B cell (primary cell): Measurements from ENCODE around the gene BBS2. TPM values are rescaled to one million over a fixed set of nuclear protein-coding genes. Genes with fewer than 3 reads are reported as not detected.

ENCODE experiments used
- ATAC-seq: fragments of 200-7000 bp; cut with Tn5 transposase; one replicate; pipeline ENCODE4 v1.10.0; 2021; ENCODE audit warnings: low read depth, mild to moderate bottlenecking, moderate number of reproducible peaks, moderate library complexity
- CTCF ChIA-PET: fragments of 350-600 bp; sonication (Branson Sonifier 250); formaldehyde crosslinking; loops from one replicate; lab custom pipeline; 2021; ENCODE audit warnings: antibody characterized with exemption, inconsistent platforms; lab: Charles Lee
- POLR2A ChIA-PET: fragments of 350-600 bp; sonication (Branson Sonifier 250); formaldehyde crosslinking; loops from one replicate; lab custom pipeline; 2021; ENCODE audit warnings: antibody characterized with exemption; lab: Charles Lee
- DNase-seq: peaks from one replicate; pipeline ENCODE4 v3.0.0; 2013
- H2AFZ ChIP-seq: 2 replicates; pipeline ENCODE4 v1.6.1; 2012; ENCODE audit warnings: mild to moderate bottlenecking, low read depth, low read length; ENCODE audit not compliant: insufficient read depth, poor library complexity, severe bottlenecking
- H3K27ac ChIP-seq, 2 donors: 1 replicate in 1 of 2; 2 replicates in 1 of 2; pipeline ENCODE4 v1.5.1; 2012 to 2013; ENCODE audit warnings: low read length in 2 of 2, mild to moderate bottlenecking in 2 of 2, moderate library complexity in 1 of 2
- H3K27me3 ChIP-seq, 4 experiments: fragments of 200-600 bp in 1 of 4; sonication (generic) in 1 of 4; replicated peaks in 1 of 4; 1 replicate in 2 of 4; 2 replicates in 2 of 4; pipeline versions ENCODE4 v1.6.1 to v1.7.0; 2013 to 2016; ENCODE audit warnings: low read length in 3 of 4, mild to moderate bottlenecking in 2 of 4, mixed read lengths in 1 of 4, moderate library complexity in 1 of 4; ENCODE audit not compliant: insufficient read depth in 4 of 4, control insufficient read depth in 3 of 4; ENCODE audit errors: control extremely low read depth in 1 of 4
- H3K36me3 ChIP-seq, 2 experiments: replicated peaks in 1 of 2; 1 replicate in 1 of 2; 2 replicates in 1 of 2; pipeline versions ENCODE4 v1.6.1 to v1.7.1; 2013; ENCODE audit warnings: low read length in 1 of 2; ENCODE audit not compliant: insufficient read depth in 2 of 2, control insufficient read depth in 1 of 2; ENCODE audit errors: control extremely low read depth in 1 of 2, extremely low read depth in 1 of 2
- H3K4me1 ChIP-seq, 2 donors: fragments of 200-600 bp in 1 of 2; sonication (generic) in 1 of 2; 1 replicate in 1 of 2; 2 replicates in 1 of 2; pipeline versions ENCODE4 v1.5.1 to v1.6.1; 2013 to 2017; ENCODE audit warnings: low read length in 2 of 2; ENCODE audit not compliant: control insufficient read depth in 2 of 2, insufficient read depth in 2 of 2
- H3K4me2 ChIP-seq: replicated peaks from 2 replicates; pipeline ENCODE3; 2012; ENCODE audit warnings: mild to moderate bottlenecking, low read depth, low read length; ENCODE audit not compliant: poor library complexity, severe bottlenecking
- H3K4me3 ChIP-seq, 5 experiments: fragments of 200-600 bp in 1 of 5; sonication (generic) in 1 of 5; 1 replicate in 3 of 5; 2 replicates in 2 of 5; pipeline versions ENCODE4 v1.5.1 to v1.7.0; 2011 to 2016; ENCODE audit warnings: low read length in 4 of 5, mild to moderate bottlenecking in 4 of 5, low read depth in 2 of 5, control low read depth in 1 of 5, moderate library complexity in 1 of 5; ENCODE audit not compliant: insufficient read depth in 1 of 5; ENCODE audit errors: control extremely low read depth in 1 of 5, extremely low read depth in 1 of 5
- H3K79me2 ChIP-seq: fragments of 200-600 bp; sonication (generic); one replicate; pipeline ENCODE4 v1.6.0; 2016; ENCODE audit warnings: low read length; ENCODE audit not compliant: control insufficient read depth, insufficient read depth
- H3K9ac ChIP-seq: fragments of 200-600 bp; sonication (generic); 2 replicates; pipeline ENCODE4 v1.6.1; 2017; ENCODE audit warnings: mild to moderate bottlenecking, low read length, moderate library complexity
- H3K9me3 ChIP-seq, 3 donors: one replicate each; pipeline versions ENCODE4 v1.6.1 to v1.7.1; 2013; ENCODE audit warnings: low read length in 2 of 3; ENCODE audit not compliant: control insufficient read depth in 2 of 3, insufficient read depth in 1 of 3; ENCODE audit errors: control extremely low read depth in 1 of 3
- H4K20me1 ChIP-seq: 2 replicates; pipeline ENCODE4 v1.6.0; 2012; ENCODE audit warnings: mild to moderate bottlenecking, low read length; ENCODE audit not compliant: insufficient read depth, control insufficient read depth, poor library complexity, severe bottlenecking
- H3K27ac Mint-ChIP-seq: one replicate; pipeline ENCODE4 v1.8.0; 2021; ENCODE audit warnings: mixed read lengths
- H3K27me3 Mint-ChIP-seq: one replicate; pipeline ENCODE4 v1.8.0; 2021; ENCODE audit warnings: mixed read lengths
- H3K4me1 Mint-ChIP-seq: one replicate; pipeline ENCODE4 v1.8.0; 2021; ENCODE audit warnings: mixed read lengths
- H3K4me3 Mint-ChIP-seq: one replicate; pipeline ENCODE4 v1.8.0; 2021; ENCODE audit warnings: mixed read lengths
- H3K9me3 Mint-ChIP-seq: one replicate; pipeline ENCODE4 v1.8.0; 2022; ENCODE audit warnings: mixed read lengths; ENCODE audit not compliant: insufficient read depth
- EZH2 ChIP-seq: IDR thresholded peaks from 2 replicates; pipeline ENCODE4 v1.6.1; 2012; ENCODE audit warnings: borderline replicate concordance, low read depth, mild to moderate bottlenecking, moderate library complexity, low read length; ENCODE audit not compliant: insufficient read depth, poor library complexity, severe bottlenecking
- WGBS: methylation state at CpG from one replicate; pipeline ENCODE4 v1.1.5; 2013; ENCODE audit warnings: missing lambda C conversion rate; ENCODE audit not compliant: insufficient coverage; 5-methylcytosine and 5-hydroxymethylcytosine counted together
- intact Hi-C: fragments of 100-400 bp; cut with micrococcal nuclease; formaldehyde crosslinking; loops from one replicate; pipeline ENCODE4 v1.10.0; 2022
- polyA plus RNA-seq: library from polyadenylated mRNA; depleted of rRNA; stranded (reverse); fragments of >200 nt; gene quantifications from 2 replicates; pipeline ENCODE4 v1.2.3, GENCODE V29; 2012
- total RNA-seq, 2 donors: library from RNA; stranded (reverse); fragments of 120-200 nt in 1 of 2; gene quantifications; 1 replicate in 1 of 2; 2 replicates in 1 of 2; pipeline versions ENCODE4 v1.2.3 to v1.2.4, GENCODE V29; 2013 to 2022
- TF ChIP-seq, protein P1 (sequence below): fragments of 200-600 bp; IDR thresholded peaks from one replicate; pipeline ENCODE4 v1.8.0; 2022; ENCODE audit warnings: antibody characterized with exemption, mild to moderate bottlenecking

The BBS2 gene
- total and polyA plus RNA-seq, 2 donors (not counting 1 experiment from before 2014, with no cell fraction given), result 49.4 to 63.4 TPM

DNA sequence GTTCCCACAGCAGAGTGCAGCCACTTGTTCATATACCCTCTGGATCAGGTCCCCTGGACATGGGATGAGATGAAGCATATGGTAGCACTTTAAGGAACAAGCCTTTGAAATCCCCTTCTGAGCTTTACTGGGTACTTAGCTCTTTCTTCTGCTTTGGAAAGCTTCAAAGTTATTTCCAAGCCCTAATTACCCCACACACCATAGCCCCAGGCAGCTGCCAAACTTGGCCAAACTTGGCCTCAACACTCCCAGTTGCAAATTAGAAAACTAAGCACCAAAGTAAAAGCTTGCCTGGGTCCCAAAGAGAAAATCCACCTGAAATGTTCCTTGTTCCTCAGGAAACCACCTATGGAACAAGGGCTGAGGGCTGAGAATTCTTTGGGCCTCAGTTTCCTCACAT is 29.3 kb upstream of the BBS2 start:
- H3K36me3 ChIP-seq, result no peaks in the 10 kb centered on the region
- no peak for ATAC-seq
- CTCF ChIA-PET, result no interaction called here

DNA sequence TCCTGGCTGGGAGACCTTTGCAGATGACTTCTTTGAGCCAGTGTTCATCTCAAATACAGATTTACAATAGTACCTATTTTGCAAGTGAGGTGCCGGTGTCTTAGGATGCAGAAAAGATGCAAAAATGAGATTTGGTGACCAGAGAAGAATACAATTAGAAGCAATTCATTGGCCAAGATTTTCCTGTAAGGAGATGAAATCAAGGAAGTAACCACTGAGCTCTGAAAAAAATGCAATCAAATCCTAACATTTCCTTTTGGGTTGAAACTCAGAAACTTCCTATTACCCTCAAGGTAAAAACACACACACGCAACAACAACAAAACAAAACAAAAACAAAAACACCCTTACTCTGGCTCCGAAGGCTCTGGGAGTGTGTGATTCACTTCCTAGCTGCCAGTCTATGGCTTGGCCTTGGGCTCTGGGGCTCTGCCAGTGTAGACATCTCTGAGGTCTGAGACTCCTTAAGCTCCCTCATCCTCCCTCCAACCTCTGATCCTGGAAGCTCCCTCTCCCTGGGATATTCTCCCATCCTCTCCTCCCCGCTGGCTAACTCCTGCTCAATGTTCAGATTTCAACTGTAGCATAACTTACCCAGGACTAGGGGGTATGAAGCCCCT is 28.2 kb upstream of the BBS2 start:
- no peaks in the 10 kb centered on the region for H3K9me3 Mint-ChIP-seq
- H3K9me3 ChIP-seq, result no peaks in the 10 kb centered on the region
- no peak overlapping the region for H3K4me3 ChIP-seq
- H3K4me3 Mint-ChIP-seq, result no peak overlapping the region
- ChIA-PET CTCF (interaction anchor here (1.3 kb wide), 1 partner anchor 154 kb away, joined by 7 read pairs; no protein-coding TSS in a partner anchor), POLR2A (no interaction called here)
- H3K4me1 ChIP-seq, result peaks cover 7% of the 10 kb centered on the region in 2 donors
- ATAC-seq (no peak), DNase-seq (no peak)
- intact Hi-C loops, result no loop called here
- H3K36me3 ChIP-seq, result no peaks in the 10 kb centered on the region
- 64% methylated on average over 2 of the region's 4 CpGs for WGBS
- peaks cover 12% of the 10 kb centered on the region for H3K4me1 Mint-ChIP-seq
- no peak overlapping the region for H3K27ac Mint-ChIP-seq
- H3K27ac ChIP-seq, result no peak overlapping the region
- no peaks in the 10 kb centered on the region for H3K79me2 ChIP-seq
- H3K9ac ChIP-seq, result no peak overlapping the region
- peaks cover 0 to 1% (median 0%) of the 10 kb centered on the region in 4 experiments for H3K27me3 ChIP-seq
- H3K27me3 Mint-ChIP-seq, result peaks cover 16% of the 10 kb centered on the region
- TF ChIP-seq, protein P1, sequence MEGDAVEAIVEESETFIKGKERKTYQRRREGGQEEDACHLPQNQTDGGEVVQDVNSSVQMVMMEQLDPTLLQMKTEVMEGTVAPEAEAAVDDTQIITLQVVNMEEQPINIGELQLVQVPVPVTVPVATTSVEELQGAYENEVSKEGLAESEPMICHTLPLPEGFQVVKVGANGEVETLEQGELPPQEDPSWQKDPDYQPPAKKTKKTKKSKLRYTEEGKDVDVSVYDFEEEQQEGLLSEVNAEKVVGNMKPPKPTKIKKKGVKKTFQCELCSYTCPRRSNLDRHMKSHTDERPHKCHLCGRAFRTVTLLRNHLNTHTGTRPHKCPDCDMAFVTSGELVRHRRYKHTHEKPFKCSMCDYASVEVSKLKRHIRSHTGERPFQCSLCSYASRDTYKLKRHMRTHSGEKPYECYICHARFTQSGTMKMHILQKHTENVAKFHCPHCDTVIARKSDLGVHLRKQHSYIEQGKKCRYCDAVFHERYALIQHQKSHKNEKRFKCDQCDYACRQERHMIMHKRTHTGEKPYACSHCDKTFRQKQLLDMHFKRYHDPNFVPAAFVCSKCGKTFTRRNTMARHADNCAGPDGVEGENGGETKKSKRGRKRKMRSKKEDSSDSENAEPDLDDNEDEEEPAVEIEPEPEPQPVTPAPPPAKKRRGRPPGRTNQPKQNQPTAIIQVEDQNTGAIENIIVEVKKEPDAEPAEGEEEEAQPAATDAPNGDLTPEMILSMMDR, result no peak
- no peak for TF ChIP-seq EZH2
- no peak overlapping the region for H3K4me2 ChIP-seq
- H4K20me1 ChIP-seq, result no peaks in the 10 kb centered on the region
- H2AFZ ChIP-seq, result no peak overlapping the region

More for the DNA sequence above, 29.3 kb upstream of the BBS2 start:
- H2AFZ ChIP-seq, result no peak overlapping the region
- no peaks in the 10 kb centered on the region for H4K20me1 ChIP-seq
- H3K27me3 Mint-ChIP-seq, result peaks cover 16% of the 10 kb centered on the region
- POLR2A ChIA-PET, result no interaction called here
- H3K4me3 Mint-ChIP-seq, result no peak overlapping the region
- H3K27ac Mint-ChIP-seq, result no peak overlapping the region
- TF ChIP-seq EZH2, result no peak
- TF ChIP-seq, protein P1, result no peak
- no peak overlapping the region for H3K27ac ChIP-seq
- H3K9ac ChIP-seq, result no peak overlapping the region
- H3K9me3 Mint-ChIP-seq, result no peaks in the 10 kb centered on the region
- intact Hi-C loops, result no loop called here
- H3K79me2 ChIP-seq, result no peaks in the 10 kb centered on the region
- H3K4me1 Mint-ChIP-seq, result peaks cover 12% of the 10 kb centered on the region
- H3K27me3 ChIP-seq, result peaks cover 0 to 8% (median 0%) of the 10 kb centered on the region in 4 experiments
- no peaks in the 10 kb centered on the region for H3K9me3 ChIP-seq
- no peak for DNase-seq
- peaks cover 7% of the 10 kb centered on the region in 2 donors for H3K4me1 ChIP-seq
- no peak overlapping the region for H3K4me3 ChIP-seq
- H3K4me2 ChIP-seq, result no peak overlapping the region
